B cell (primary cell): ENCODE results near the gene EVI5L. TPM values are rescaled to one million over a fixed set of nuclear protein-coding genes. Genes with fewer than 3 reads are reported as not detected.

Experiments used
- ATAC-seq: fragments of 200-7000 bp; cut with Tn5 transposase; one replicate; pipeline ENCODE4 v1.10.0; 2021; ENCODE audit warnings: low read depth, mild to moderate bottlenecking, moderate number of reproducible peaks, moderate library complexity
- CTCF ChIA-PET: fragments of 350-600 bp; sonication (Branson Sonifier 250); formaldehyde crosslinking; loops from one replicate; lab custom pipeline; 2021; ENCODE audit warnings: antibody characterized with exemption, inconsistent platforms; lab: Charles Lee
- POLR2A ChIA-PET: fragments of 350-600 bp; sonication (Branson Sonifier 250); formaldehyde crosslinking; loops from one replicate; lab custom pipeline; 2021; ENCODE audit warnings: antibody characterized with exemption; lab: Charles Lee
- DNase-seq: peaks from one replicate; pipeline ENCODE4 v3.0.0; 2013
- H2AFZ ChIP-seq: 2 replicates; pipeline ENCODE4 v1.6.1; 2012; ENCODE audit warnings: mild to moderate bottlenecking, low read depth, low read length; ENCODE audit not compliant: insufficient read depth, poor library complexity, severe bottlenecking
- H3K27ac ChIP-seq, 2 donors: 1 replicate in 1 of 2; 2 replicates in 1 of 2; pipeline ENCODE4 v1.5.1; 2012 to 2013; ENCODE audit warnings: low read length in 2 of 2, mild to moderate bottlenecking in 2 of 2, moderate library complexity in 1 of 2
- H3K27me3 ChIP-seq, 4 experiments: fragments of 200-600 bp in 1 of 4; sonication (generic) in 1 of 4; replicated peaks in 1 of 4; 1 replicate in 2 of 4; 2 replicates in 2 of 4; pipeline versions ENCODE4 v1.6.1 to v1.7.0; 2013 to 2016; ENCODE audit warnings: low read length in 3 of 4, mild to moderate bottlenecking in 2 of 4, mixed read lengths in 1 of 4, moderate library complexity in 1 of 4; ENCODE audit not compliant: insufficient read depth in 4 of 4, control insufficient read depth in 3 of 4; ENCODE audit errors: control extremely low read depth in 1 of 4
- H3K36me3 ChIP-seq, 2 experiments: replicated peaks in 1 of 2; 1 replicate in 1 of 2; 2 replicates in 1 of 2; pipeline versions ENCODE4 v1.6.1 to v1.7.1; 2013; ENCODE audit warnings: low read length in 1 of 2; ENCODE audit not compliant: insufficient read depth in 2 of 2, control insufficient read depth in 1 of 2; ENCODE audit errors: control extremely low read depth in 1 of 2, extremely low read depth in 1 of 2
- H3K4me1 ChIP-seq, 2 donors: fragments of 200-600 bp in 1 of 2; sonication (generic) in 1 of 2; 1 replicate in 1 of 2; 2 replicates in 1 of 2; pipeline versions ENCODE4 v1.5.1 to v1.6.1; 2013 to 2017; ENCODE audit warnings: low read length in 2 of 2; ENCODE audit not compliant: control insufficient read depth in 2 of 2, insufficient read depth in 2 of 2
- H3K4me2 ChIP-seq: replicated peaks from 2 replicates; pipeline ENCODE3; 2012; ENCODE audit warnings: mild to moderate bottlenecking, low read depth, low read length; ENCODE audit not compliant: poor library complexity, severe bottlenecking
- H3K4me3 ChIP-seq, 5 experiments: fragments of 200-600 bp in 1 of 5; sonication (generic) in 1 of 5; 1 replicate in 3 of 5; 2 replicates in 2 of 5; pipeline versions ENCODE4 v1.5.1 to v1.7.0; 2011 to 2016; ENCODE audit warnings: low read length in 4 of 5, mild to moderate bottlenecking in 4 of 5, low read depth in 2 of 5, control low read depth in 1 of 5, moderate library complexity in 1 of 5; ENCODE audit not compliant: insufficient read depth in 1 of 5; ENCODE audit errors: control extremely low read depth in 1 of 5, extremely low read depth in 1 of 5
- H3K79me2 ChIP-seq: fragments of 200-600 bp; sonication (generic); one replicate; pipeline ENCODE4 v1.6.0; 2016; ENCODE audit warnings: low read length; ENCODE audit not compliant: control insufficient read depth, insufficient read depth
- H3K9ac ChIP-seq: fragments of 200-600 bp; sonication (generic); 2 replicates; pipeline ENCODE4 v1.6.1; 2017; ENCODE audit warnings: mild to moderate bottlenecking, low read length, moderate library complexity
- H3K9me3 ChIP-seq, 3 donors: one replicate each; pipeline versions ENCODE4 v1.6.1 to v1.7.1; 2013; ENCODE audit warnings: low read length in 2 of 3; ENCODE audit not compliant: control insufficient read depth in 2 of 3, insufficient read depth in 1 of 3; ENCODE audit errors: control extremely low read depth in 1 of 3
- H4K20me1 ChIP-seq: 2 replicates; pipeline ENCODE4 v1.6.0; 2012; ENCODE audit warnings: mild to moderate bottlenecking, low read length; ENCODE audit not compliant: insufficient read depth, control insufficient read depth, poor library complexity, severe bottlenecking
- H3K27ac Mint-ChIP-seq: one replicate; pipeline ENCODE4 v1.8.0; 2021; ENCODE audit warnings: mixed read lengths
- H3K27me3 Mint-ChIP-seq: one replicate; pipeline ENCODE4 v1.8.0; 2021; ENCODE audit warnings: mixed read lengths
- H3K4me1 Mint-ChIP-seq: one replicate; pipeline ENCODE4 v1.8.0; 2021; ENCODE audit warnings: mixed read lengths
- H3K4me3 Mint-ChIP-seq: one replicate; pipeline ENCODE4 v1.8.0; 2021; ENCODE audit warnings: mixed read lengths
- H3K9me3 Mint-ChIP-seq: one replicate; pipeline ENCODE4 v1.8.0; 2022; ENCODE audit warnings: mixed read lengths; ENCODE audit not compliant: insufficient read depth
- CTCF ChIP-seq: fragments of 200-600 bp; IDR thresholded peaks from one replicate; pipeline ENCODE4 v1.8.0; 2022; ENCODE audit warnings: antibody characterized with exemption, mild to moderate bottlenecking
- EZH2 ChIP-seq: IDR thresholded peaks from 2 replicates; pipeline ENCODE4 v1.6.1; 2012; ENCODE audit warnings: borderline replicate concordance, low read depth, mild to moderate bottlenecking, moderate library complexity, low read length; ENCODE audit not compliant: insufficient read depth, poor library complexity, severe bottlenecking
- WGBS: methylation state at CpG from one replicate; pipeline ENCODE4 v1.1.5; 2013; ENCODE audit warnings: missing lambda C conversion rate; ENCODE audit not compliant: insufficient coverage; 5-methylcytosine and 5-hydroxymethylcytosine counted together
- intact Hi-C: fragments of 100-400 bp; cut with micrococcal nuclease; formaldehyde crosslinking; loops from one replicate; pipeline ENCODE4 v1.10.0; 2022
- polyA plus RNA-seq: library from polyadenylated mRNA; depleted of rRNA; stranded (reverse); fragments of >200 nt; gene quantifications from 2 replicates; pipeline ENCODE4 v1.2.3, GENCODE V29; 2012
- total RNA-seq, 2 donors: library from RNA; stranded (reverse); fragments of 120-200 nt in 1 of 2; gene quantifications; 1 replicate in 1 of 2; 2 replicates in 1 of 2; pipeline versions ENCODE4 v1.2.3 to v1.2.4, GENCODE V29; 2013 to 2022

EVI5L gene
- total and polyA plus RNA-seq, 2 donors (not counting 1 experiment from before 2014, with no cell fraction given), result 7.9 to 11.8 TPM

DNA sequence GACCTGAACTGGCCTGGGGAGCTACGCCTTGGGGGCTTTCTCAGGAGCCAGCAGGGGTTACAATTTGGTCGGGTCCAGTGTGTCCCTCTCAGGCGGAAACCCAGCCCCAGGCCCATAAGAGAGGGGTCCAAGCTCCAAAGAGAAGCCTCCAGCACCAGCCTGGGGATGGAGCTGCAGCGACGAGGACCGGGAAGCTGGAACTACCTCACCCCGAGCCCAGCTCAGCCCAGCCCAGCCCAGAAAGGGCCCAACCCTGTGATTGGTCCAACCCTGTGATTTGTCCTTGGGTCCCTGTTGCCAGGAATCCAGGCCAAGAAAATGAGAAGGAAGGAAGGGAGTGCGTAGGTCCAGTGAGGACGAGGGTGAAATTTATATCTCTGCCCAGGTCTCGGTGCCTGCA lies 42.9 kb upstream of the EVI5L start:
- no peak for DNase-seq
- no peak overlapping the region for H3K27ac Mint-ChIP-seq
- no peaks in the 10 kb centered on the region for H4K20me1 ChIP-seq
- no peak overlapping the region for H2AFZ ChIP-seq
- ChIA-PET CTCF (interaction anchor here (1.4 kb wide), 1 partner anchor 12 kb away, joined by 5 read pairs; no protein-coding TSS in a partner anchor), POLR2A (no interaction called here)
- no peak overlapping the region for H3K4me2 ChIP-seq
- H3K9ac ChIP-seq, result no peak overlapping the region
- 28% methylated on average over 10 of the region's 10 CpGs for WGBS
- peak overlapping the region; percentile 62 for H3K4me3 Mint-ChIP-seq
- H3K4me3 ChIP-seq, result no peak overlapping the region
- H3K4me1 Mint-ChIP-seq, result peaks cover 22% of the 10 kb centered on the region
- H3K9me3 Mint-ChIP-seq, result no peaks in the 10 kb centered on the region
- TF ChIP-seq CTCF, result no peak
- H3K79me2 ChIP-seq, result no peaks in the 10 kb centered on the region
- intact Hi-C loops, result no loop called here
- H3K27me3 Mint-ChIP-seq, result peaks cover 35% of the 10 kb centered on the region
- H3K27ac ChIP-seq, result no peak overlapping the region
- H3K27me3 ChIP-seq, result peaks cover 0 to 43% (median 25%) of the 10 kb centered on the region in 4 experiments
- H3K4me1 ChIP-seq, result peaks cover 25% of the 10 kb centered on the region in 2 donors
- H3K9me3 ChIP-seq, result peaks cover 0 to 33% (median 3%) of the 10 kb centered on the region in 3 donors
- ATAC-seq, result no peak
- H3K36me3 ChIP-seq, result no peaks in the 10 kb centered on the region

- peaks cover 0 to 43% (median 25%) of the 10 kb centered on the region in 4 experiments for H3K27me3 ChIP-seq
- H3K9me3 ChIP-seq, result peaks cover 0 to 33% (median 3%) of the 10 kb centered on the region in 3 donors
- H3K4me2 ChIP-seq, result peak overlapping the region; percentile 77
- peak overlapping the region in 2 of 5 experiments; percentile 24 to 34 for H3K4me3 ChIP-seq
- DNase-seq (no peak), ATAC-seq (no peak)
- ChIA-PET POLR2A (no interaction called here), CTCF (interaction anchor here (1.3 to 1.4 kb wide), 2 partner anchors 12 to 135 kb away, joined by 4 to 5 read pairs; no protein-coding TSS in a partner anchor)
- 21% methylated on average over 22 of the region's 22 CpGs for WGBS
- peaks cover 39% of the 10 kb centered on the region for H3K27me3 Mint-ChIP-seq
- peak overlapping the region; percentile 41 for H3K9ac ChIP-seq
- H3K4me3 Mint-ChIP-seq, result peak overlapping the region; percentile 62
- no peak overlapping the region for H3K27ac Mint-ChIP-seq
- no peaks in the 10 kb centered on the region for H4K20me1 ChIP-seq
- H3K79me2 ChIP-seq, result no peaks in the 10 kb centered on the region
- no peaks in the 10 kb centered on the region for H3K36me3 ChIP-seq
- H2AFZ ChIP-seq, result peak overlapping the region; percentile 40
- intact Hi-C loops, result no loop called here
- TF ChIP-seq CTCF (no peak), EZH2 (no peak)
- H3K4me1 Mint-ChIP-seq, result peaks cover 25% of the 10 kb centered on the region
- H3K27ac ChIP-seq, result no peak overlapping the region
- peaks cover 25% of the 10 kb centered on the region in 2 donors for H3K4me1 ChIP-seq
- no peaks in the 10 kb centered on the region for H3K9me3 Mint-ChIP-seq
Observed at GRCh38 chr19:7787602-7788177, 42.3 kb upstream of the EVI5L start.
